Measurements from ENCODE around the gene KPNA5. TPM values are rescaled to one million over a fixed set of nuclear protein-coding genes. Genes with fewer than 3 reads are reported as not detected.

The KPNA5 gene
- total RNA-seq, 1 experiment from 2014 or later, result 12.2 TPM

DNA sequence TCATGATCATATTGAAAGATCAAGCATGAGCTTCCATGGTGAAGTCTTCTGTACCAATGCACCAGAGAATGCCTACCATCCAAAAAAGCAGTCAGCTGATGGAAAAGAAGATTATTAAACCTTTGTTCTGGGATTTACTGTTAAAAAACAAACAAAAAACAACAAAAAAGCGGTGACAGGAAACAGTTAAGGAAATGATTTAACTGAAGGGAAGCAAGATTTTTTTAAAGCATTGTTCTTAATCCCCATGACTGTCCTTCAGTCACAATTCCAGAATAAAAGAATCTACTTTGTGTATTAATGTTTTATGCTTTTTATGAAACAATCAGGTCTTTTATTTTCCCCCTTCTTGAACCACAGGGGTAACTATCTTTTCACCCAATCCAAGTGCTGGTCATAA lies 60.6 kb downstream of the KPNA5 start:
- TF ChIP-seq, protein P1, sequence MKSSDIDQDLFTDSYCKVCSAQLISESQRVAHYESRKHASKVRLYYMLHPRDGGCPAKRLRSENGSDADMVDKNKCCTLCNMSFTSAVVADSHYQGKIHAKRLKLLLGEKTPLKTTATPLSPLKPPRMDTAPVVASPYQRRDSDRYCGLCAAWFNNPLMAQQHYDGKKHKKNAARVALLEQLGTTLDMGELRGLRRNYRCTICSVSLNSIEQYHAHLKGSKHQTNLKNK (CRISPR knock-in tag; IDR thresholded peaks at IDR 0.05), result no peak
- TF ChIP-seq GRHL2 (CRISPR knock-in tag; IDR thresholded peaks at IDR 0.05; ENCODE audit: insufficient replicate concordance, severe bottlenecking), result no peak
- TF ChIP-seq ELF4 (CRISPR knock-in tag; IDR thresholded peaks at IDR 0.05; ENCODE audit: low read depth), result no peak
- TF ChIP-seq SP1 (CRISPR knock-in tag; conservative IDR thresholded peaks at IDR 0.05), result no peak
- no peak for TF ChIP-seq ZNF317 (CRISPR knock-in tag; IDR thresholded peaks at IDR 0.05; ENCODE audit: borderline replicate concordance, low read depth)
- no peak for TF ChIP-seq ZNF219 (CRISPR knock-in tag; IDR thresholded peaks at IDR 0.05; ENCODE audit: borderline replicate concordance)
- TF ChIP-seq, protein P2, sequence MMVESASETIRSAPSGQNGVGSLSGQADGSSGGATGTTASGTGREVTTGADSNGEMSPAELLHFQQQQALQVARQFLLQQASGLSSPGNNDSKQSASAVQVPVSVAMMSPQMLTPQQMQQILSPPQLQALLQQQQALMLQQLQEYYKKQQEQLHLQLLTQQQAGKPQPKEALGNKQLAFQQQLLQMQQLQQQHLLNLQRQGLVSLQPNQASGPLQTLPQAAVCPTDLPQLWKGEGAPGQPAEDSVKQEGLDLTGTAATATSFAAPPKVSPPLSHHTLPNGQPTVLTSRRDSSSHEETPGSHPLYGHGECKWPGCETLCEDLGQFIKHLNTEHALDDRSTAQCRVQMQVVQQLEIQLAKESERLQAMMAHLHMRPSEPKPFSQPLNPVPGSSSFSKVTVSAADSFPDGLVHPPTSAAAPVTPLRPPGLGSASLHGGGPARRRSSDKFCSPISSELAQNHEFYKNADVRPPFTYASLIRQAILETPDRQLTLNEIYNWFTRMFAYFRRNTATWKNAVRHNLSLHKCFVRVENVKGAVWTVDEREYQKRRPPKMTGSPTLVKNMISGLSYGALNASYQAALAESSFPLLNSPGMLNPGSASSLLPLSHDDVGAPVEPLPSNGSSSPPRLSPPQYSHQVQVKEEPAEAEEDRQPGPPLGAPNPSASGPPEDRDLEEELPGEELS (CRISPR knock-in tag; IDR thresholded peaks at IDR 0.05), result no peak
- no peak for TF ChIP-seq EMX1 (CRISPR knock-in tag; IDR thresholded peaks at IDR 0.05)
- TF ChIP-seq, protein P3, sequence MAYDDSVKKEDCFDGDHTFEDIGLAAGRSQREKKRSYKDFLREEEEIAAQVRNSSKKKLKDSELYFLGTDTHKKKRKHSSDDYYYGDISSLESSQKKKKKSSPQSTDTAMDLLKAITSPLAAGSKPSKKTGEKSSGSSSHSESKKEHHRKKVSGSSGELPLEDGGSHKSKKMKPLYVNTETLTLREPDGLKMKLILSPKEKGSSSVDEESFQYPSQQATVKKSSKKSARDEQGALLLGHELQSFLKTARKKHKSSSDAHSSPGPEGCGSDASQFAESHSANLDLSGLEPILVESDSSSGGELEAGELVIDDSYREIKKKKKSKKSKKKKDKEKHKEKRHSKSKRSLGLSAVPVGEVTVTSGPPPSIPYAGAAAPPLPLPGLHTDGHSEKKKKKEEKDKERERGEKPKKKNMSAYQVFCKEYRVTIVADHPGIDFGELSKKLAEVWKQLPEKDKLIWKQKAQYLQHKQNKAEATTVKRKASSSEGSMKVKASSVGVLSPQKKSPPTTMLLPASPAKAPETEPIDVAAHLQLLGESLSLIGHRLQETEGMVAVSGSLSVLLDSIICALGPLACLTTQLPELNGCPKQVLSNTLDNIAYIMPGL (CRISPR knock-in tag; IDR thresholded peaks at IDR 0.05), result no peak
- TF ChIP-seq, protein P4, sequence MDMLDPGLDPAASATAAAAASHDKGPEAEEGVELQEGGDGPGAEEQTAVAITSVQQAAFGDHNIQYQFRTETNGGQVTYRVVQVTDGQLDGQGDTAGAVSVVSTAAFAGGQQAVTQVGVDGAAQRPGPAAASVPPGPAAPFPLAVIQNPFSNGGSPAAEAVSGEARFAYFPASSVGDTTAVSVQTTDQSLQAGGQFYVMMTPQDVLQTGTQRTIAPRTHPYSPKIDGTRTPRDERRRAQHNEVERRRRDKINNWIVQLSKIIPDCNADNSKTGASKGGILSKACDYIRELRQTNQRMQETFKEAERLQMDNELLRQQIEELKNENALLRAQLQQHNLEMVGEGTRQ (CRISPR knock-in tag; IDR thresholded peaks at IDR 0.05), result no peak
- no peak for TF ChIP-seq NR2C2 (CRISPR knock-in tag; IDR thresholded peaks at IDR 0.05)
- no peak for TF ChIP-seq NR3C1 (CRISPR knock-in tag; conservative IDR thresholded peaks at IDR 0.05; ENCODE audit: low read depth)
- TF ChIP-seq, protein P5, sequence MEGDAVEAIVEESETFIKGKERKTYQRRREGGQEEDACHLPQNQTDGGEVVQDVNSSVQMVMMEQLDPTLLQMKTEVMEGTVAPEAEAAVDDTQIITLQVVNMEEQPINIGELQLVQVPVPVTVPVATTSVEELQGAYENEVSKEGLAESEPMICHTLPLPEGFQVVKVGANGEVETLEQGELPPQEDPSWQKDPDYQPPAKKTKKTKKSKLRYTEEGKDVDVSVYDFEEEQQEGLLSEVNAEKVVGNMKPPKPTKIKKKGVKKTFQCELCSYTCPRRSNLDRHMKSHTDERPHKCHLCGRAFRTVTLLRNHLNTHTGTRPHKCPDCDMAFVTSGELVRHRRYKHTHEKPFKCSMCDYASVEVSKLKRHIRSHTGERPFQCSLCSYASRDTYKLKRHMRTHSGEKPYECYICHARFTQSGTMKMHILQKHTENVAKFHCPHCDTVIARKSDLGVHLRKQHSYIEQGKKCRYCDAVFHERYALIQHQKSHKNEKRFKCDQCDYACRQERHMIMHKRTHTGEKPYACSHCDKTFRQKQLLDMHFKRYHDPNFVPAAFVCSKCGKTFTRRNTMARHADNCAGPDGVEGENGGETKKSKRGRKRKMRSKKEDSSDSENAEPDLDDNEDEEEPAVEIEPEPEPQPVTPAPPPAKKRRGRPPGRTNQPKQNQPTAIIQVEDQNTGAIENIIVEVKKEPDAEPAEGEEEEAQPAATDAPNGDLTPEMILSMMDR (IDR thresholded peaks at IDR 0.05), result no peak
- TF ChIP-seq, protein P6, sequence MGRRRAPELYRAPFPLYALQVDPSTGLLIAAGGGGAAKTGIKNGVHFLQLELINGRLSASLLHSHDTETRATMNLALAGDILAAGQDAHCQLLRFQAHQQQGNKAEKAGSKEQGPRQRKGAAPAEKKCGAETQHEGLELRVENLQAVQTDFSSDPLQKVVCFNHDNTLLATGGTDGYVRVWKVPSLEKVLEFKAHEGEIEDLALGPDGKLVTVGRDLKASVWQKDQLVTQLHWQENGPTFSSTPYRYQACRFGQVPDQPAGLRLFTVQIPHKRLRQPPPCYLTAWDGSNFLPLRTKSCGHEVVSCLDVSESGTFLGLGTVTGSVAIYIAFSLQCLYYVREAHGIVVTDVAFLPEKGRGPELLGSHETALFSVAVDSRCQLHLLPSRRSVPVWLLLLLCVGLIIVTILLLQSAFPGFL (CRISPR knock-in tag; IDR thresholded peaks at IDR 0.05; ENCODE audit: borderline replicate concordance), result no peak
- TF ChIP-seq, protein P7, sequence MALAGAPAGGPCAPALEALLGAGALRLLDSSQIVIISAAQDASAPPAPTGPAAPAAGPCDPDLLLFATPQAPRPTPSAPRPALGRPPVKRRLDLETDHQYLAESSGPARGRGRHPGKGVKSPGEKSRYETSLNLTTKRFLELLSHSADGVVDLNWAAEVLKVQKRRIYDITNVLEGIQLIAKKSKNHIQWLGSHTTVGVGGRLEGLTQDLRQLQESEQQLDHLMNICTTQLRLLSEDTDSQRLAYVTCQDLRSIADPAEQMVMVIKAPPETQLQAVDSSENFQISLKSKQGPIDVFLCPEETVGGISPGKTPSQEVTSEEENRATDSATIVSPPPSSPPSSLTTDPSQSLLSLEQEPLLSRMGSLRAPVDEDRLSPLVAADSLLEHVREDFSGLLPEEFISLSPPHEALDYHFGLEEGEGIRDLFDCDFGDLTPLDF (CRISPR knock-in tag; IDR thresholded peaks at IDR 0.05), result no peak
- TF ChIP-seq NFE2L1 (CRISPR knock-in tag; IDR thresholded peaks at IDR 0.05), result no peak
- TF ChIP-seq FOXP1 (CRISPR knock-in tag; IDR thresholded peaks at IDR 0.05; ENCODE audit: borderline replicate concordance), result no peak
- TF ChIP-seq TEAD4 (CRISPR knock-in tag; IDR thresholded peaks at IDR 0.05), result no peak
- TF ChIP-seq CBFB (CRISPR knock-in tag; IDR thresholded peaks at IDR 0.05; ENCODE audit: low read depth), result no peak
- TF ChIP-seq GABPB1 (CRISPR knock-in tag; IDR thresholded peaks at IDR 0.05), result no peak
- no peak overlapping the region for H3K27ac Mint-ChIP-seq
- no peak overlapping the region for H3K4me3 Mint-ChIP-seq
- H3K9me3 Mint-ChIP-seq, result peaks cover 39% of the 10 kb centered on the region
- no peak for DNase-seq (ENCODE audit: low spot score)
- H3K36me3 Mint-ChIP-seq, result peaks cover 25% of the 10 kb centered on the region
- 0 out of 2 replicates have a peak, but pooled peaks cover 2% of the 10 kb centered on the region for H3K4me1 Mint-ChIP-seq
- no peaks in the 10 kb centered on the region; the same call in 1 of the 2 replicates for H3K27me3 Mint-ChIP-seq (ENCODE audit: low read depth)
- no peak for ATAC-seq
- ChIA-PET POLR2A (no interaction called here), CTCF (no interaction called here)
